ENCODE measurements around the gene ABTB2.

DNA sequence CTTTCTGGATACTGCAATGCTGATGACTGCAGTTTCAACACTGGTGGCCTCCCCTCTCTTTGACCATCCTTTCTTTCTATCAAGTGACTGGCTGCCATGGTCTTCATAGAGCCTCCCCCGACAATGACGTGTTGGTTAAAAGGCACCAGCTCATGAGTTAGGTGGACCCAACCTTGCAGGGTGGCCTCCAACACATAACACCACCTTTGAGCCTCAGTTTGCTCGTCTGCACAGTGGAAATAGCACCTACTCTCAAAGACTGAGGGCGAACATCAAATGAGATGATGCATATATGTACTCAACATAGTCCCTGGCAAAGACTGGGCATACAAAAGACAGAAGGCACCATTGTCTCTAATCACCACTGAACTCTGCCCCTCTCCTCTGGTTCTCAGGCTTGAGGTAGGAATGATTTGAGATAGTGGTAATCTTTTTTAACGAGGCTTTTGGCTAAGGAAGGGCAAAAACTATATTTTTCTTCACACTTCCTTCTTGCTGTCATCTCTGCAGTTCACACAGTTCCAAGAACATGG is 133.3 kb downstream of the ABTB2 start:
- no peak for TF ChIP-seq EZH2 (IDR thresholded peaks at IDR 0.05; ENCODE audit: low read length)
- TF ChIP-seq, protein P1, sequence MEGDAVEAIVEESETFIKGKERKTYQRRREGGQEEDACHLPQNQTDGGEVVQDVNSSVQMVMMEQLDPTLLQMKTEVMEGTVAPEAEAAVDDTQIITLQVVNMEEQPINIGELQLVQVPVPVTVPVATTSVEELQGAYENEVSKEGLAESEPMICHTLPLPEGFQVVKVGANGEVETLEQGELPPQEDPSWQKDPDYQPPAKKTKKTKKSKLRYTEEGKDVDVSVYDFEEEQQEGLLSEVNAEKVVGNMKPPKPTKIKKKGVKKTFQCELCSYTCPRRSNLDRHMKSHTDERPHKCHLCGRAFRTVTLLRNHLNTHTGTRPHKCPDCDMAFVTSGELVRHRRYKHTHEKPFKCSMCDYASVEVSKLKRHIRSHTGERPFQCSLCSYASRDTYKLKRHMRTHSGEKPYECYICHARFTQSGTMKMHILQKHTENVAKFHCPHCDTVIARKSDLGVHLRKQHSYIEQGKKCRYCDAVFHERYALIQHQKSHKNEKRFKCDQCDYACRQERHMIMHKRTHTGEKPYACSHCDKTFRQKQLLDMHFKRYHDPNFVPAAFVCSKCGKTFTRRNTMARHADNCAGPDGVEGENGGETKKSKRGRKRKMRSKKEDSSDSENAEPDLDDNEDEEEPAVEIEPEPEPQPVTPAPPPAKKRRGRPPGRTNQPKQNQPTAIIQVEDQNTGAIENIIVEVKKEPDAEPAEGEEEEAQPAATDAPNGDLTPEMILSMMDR (optimal IDR thresholded peaks at IDR 0.05 in 1 of 3, IDR thresholded peaks at IDR 0.05 in 1 of 3, conservative IDR thresholded peaks at IDR 0.05 in 1 of 3; ENCODE audit: extremely low read depth in 1 of 3, insufficient read depth in 2 of 3, low read length in 3 of 3): no peak

Data from keratinocyte (primary cell).